HG02588 (cell line): ENCODE measurements around the gene ENPEP.
"Not testable (repeated sequence)": the region's sequence is repeated elsewhere in the genome, so short reads cannot be mapped to it uniquely, and the experiment has no call there.

Experiments
- ATAC-seq: cut with Tn5 transposase; IDR thresholded peaks from one replicate; pipeline ENCODE4 v1.9.1; 2021; ENCODE audit warnings: mild to moderate bottlenecking, moderate library complexity; ENCODE audit not compliant: unreplicated experiment

The ENPEP gene

DNA sequence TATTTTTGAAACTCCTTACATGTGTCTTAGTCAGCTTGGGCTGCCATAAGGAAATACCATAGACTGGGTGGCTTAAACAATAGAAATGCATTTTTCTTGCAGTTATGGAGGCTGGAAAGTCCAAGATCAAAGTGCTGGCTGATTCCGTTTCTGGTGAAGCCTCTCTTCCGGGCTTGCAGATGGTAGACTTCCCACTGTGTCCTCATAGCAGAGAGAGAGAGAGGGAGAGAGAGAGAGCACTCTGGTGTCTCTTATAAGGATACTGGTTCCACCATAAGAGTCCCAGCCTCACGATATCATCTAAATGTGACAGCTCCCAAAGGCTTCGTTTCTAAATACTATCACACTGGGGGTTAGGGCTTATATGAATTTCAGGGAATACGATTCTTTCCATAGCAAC, 39.7 kb downstream of the ENPEP start:
- peak; percentile 7 for ATAC-seq

GRCh38 chr4:110516106-110516922, 40.4 kb downstream of the ENPEP start:
- peak; percentile 95 for ATAC-seq

DNA sequence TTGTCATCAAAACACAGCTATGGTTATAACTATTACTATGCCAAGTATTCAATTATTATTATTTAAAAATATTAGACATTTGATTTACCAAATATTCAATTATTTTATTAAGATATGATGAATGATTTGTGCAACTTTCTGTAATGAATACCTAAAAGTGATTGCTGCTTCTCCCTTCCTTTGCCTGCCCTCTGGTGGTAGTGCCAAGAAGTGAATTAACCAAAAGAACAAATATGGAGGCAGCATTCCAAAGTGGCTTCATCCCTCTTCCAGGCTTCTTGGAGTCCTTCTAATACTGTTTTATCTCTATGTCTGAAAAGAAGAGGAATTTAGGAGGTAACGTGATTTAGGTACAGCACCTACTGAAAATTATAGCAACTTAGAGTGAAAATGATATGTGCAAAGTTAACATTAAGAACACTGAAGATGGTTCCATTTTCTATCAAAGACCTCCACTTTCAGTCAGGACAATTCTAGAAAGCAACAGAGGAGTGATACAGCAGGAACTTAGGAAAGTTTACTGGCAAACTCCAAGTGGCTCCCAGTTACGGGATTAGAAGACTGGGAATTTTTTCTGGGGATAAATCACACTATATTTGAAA, 43.0 kb downstream of the ENPEP start:
- no peak for ATAC-seq

DNA sequence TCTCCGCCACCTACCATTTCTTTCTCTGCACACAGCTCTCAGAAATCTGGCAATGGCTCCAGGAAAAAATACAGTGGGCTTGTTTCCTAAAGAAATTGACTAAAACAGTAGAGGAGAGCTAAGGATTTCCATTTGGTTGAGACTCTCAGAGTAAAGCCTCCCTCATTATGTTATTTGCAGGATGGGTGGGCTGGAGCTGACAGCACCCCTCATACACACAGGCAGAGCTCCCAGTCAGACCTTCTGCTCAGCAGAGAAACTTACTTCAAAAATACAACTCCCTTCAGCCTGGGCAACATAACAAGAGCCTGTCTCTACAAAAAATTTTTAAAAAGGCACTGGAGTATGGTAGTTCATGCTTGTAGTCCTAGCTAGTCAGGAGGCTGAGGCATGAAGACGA, 44.9 kb downstream of the ENPEP start:
- no peak for ATAC-seq

GRCh38 chr4:110526589-110526988, 50.6 kb downstream of the ENPEP start:
- ATAC-seq = no peak

- no peak for ATAC-seq
Observed at GRCh38 chr4:110527156-110527555, 51.2 kb downstream of the ENPEP start.

DNA sequence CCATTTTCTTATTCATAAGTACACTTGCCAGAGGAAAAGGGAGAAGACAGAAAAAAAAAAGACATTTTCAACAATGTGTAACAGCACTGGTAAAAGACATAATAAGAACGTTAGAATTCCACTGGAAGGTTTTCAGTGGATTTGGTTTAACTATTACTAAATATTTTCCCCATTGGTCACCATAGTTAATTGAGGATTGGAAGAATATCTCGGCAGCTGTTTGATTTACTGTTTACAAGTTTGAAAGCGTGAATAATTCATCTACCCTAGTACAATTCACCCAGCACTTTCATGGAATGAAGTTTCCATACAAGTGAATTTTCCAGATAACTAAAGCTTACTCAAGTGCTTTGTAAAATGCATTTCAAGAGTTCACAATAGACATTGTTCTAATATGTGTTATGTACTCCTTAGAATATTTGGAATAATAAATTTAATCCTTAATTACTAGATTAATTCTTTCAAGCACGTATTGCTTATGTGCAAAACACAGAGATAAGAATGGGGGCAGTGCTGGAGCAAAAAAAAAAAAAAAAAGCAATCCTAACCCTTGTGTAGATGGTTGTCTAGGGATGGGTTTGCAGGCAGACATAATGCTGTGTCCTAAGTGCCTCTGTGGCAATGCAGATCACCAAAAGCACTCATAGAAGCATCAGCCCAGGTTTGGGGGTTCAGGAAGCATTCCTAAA, 57.1 kb downstream of the ENPEP start:
- ATAC-seq = no peak

DNA sequence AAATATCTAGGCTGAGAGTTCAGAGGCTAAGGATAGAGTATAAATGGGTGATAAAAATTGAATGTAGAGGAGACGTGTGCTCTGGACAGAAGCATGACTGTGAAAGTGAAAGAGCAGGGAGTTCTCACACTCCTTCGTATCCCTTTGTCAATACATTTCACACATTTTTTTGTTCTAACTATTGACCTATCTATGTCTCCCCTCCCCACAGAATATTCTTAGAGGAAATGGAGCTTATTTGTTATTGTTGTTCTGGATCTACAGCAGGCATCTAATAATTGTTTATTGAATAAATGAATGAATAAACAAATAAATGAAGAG, 57.6 kb downstream of the ENPEP start:
- no peak for ATAC-seq

GRCh38 chr4:110533940-110534339, 58.0 kb downstream of the ENPEP start:
- ATAC-seq = no peak

GRCh38 chr4:110540581-110540980, 64.6 kb downstream of the ENPEP start:
- no peak for ATAC-seq

DNA sequence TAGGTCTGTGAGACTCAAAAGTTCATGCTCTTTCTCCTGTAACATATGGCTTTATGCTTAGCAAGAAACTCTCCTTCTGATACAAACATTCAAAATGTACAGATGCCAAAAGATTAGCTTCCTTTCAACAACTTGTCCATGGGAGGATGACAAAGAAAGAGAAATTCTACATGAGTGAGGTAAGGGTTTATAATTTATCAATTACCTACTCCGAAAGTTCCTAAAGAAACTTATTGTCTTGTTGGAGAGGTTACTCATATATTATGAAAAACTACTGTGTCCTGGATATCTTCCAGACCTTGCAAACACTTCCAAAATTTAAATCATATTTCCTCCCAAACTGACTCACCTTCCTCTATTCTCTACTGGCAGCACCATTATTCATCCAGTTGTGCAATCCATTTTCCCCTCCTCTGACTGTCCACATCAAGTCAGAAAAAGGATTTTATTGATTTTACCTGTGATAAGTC, 65.1 kb downstream of the ENPEP start:
- ATAC-seq = no peak

- ATAC-seq = no peak
Observed at GRCh38 chr4:110543577-110543976, 67.6 kb downstream of the ENPEP start.

DNA sequence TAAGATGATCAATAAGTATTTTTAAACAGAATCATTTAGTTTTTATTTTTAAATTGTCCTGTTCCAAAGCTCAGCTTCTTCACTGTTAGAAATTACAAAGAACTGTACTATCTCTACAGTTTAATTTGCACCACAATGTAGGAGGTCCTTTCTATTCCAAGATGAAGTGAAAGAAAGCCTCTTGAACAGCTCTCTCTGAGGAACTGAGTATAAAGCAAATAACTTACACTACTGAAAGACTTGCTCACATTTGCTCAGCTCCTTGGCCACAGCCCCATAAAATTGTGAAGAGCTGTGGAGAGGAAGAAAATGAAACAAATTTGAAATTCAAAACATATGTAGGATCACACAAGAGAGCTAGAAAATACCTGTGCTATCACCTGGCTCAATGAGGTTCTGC, 68.6 kb downstream of the ENPEP start:
- no peak for ATAC-seq

DNA sequence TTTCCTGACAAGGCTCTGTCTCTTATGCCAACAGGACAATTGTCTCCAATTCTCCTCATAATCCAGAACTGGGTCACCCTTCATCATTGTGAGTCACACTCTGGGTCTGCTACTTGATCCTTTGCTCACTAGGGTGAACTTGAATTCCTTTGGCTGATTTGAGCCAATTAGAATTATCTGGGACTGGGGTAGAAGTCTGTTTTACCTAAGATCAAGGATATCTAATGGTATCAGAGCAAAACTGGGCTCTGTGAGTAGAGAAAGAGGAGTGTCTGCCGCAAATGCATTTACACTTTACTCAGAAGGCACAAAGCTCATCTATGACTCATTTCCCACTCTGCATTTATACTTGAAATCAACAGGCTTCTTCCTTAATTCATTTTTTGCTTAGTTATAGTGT, 74.3 kb downstream of the ENPEP start:
- ATAC-seq = no peak

DNA sequence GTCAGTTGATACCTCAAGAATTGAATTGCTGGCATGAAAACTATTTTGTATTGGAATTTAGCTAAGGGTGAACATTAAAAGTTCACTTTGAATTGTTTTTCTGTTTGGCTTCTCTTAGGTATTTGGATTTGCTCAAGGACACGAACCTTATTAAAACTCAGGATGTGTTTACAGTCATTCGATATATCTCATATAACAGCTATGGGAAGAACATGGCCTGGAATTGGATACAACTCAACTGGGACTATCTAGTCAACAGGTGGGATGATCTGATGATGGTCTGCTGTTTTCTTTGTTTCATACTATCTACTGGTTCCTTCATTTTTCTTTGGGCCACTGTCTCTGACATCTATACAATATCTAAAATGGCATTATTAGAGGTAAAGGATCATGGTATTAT, 77.2 kb downstream of the ENPEP start:
- ATAC-seq = no peak

- ATAC-seq = no peak
Observed at GRCh38 chr4:110567214-110567613, 91.3 kb downstream of the ENPEP start.

GRCh38 chr4:110576696-110577095, 100.7 kb downstream of the ENPEP start:
- ATAC-seq = not testable (repeated sequence)

DNA sequence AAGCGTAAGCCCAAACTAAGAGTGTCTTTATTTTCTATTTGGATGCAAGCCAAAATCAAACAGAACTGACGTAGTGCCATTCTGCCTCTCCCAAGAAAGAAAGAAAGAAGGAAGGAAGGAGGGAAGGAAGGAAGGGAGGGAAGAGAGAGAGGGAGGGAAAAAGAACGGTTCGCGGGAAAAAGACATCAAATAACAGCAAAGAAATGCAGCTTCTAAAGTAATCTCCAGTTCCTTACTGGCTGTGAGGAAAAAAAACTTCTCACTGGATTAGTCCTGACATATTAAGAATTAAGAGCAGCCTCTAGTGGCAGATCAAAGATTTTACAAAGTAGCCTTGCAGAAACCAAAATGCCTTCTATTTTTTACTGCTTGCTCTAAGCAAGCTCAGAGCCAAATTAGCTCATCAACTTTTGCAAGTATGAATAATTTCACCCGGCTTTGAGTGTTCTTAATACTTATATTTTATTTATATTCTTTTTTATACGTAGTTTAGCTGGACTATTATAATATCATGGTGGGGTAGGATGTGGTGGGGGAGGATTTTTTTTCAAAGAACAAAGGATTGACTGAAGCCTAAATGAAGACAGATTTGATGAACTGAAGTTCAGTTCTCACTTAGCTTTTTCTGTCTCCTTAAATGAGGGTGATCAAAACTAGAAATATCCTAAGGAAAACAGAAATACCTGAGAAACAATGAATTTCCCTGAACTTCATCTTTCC, 110.3 kb downstream of the ENPEP start:
- ATAC-seq = no peak

- no peak for ATAC-seq
Observed at GRCh38 chr4:110587666-110588285, 111.8 kb downstream of the ENPEP start.

DNA sequence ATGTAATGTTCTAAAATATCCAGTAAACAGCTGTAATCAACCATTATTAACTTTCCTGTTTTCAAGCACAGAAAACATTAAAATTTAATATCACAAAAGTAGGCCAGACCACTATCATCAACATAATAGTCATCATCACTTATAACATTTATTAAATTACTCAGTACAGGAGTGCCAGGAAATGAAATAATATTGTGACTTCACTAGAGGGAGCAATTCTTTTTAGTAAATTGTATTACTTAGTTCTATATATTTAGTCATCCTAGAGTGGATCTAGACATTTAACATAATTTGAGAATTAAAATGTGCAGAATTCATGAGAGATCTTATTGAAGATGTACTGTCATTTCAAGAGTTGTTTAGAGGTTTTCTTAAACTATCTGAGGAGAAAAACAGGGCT, 113.3 kb downstream of the ENPEP start:
- ATAC-seq = no peak

DNA sequence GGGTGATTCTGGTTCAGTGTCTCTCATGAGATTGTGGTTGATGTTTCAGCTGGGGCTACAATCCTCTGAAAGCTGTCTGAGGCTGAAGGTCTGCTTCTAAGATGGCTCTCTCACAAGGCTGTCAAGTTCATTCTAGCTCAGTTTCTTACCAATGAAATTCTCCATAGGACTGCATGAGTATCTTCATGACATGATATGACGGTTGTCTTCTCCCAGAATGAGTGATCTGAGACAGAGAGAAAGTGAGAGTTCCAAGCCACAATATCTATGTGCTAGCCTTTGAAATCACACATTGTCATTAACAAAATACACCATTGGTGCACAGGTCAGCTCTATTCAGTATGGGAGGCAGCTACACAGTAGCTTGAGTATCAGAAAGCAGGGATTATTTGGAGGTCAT, 119.6 kb downstream of the ENPEP start:
- ATAC-seq = no peak
